SK-N-MC (cell line): ENCODE results near the gene PLA2G15.
"Not testable (repeated sequence)": the region's sequence is repeated elsewhere in the genome, so short reads cannot be mapped to it uniquely, and the experiment has no call there.

Experiments used
- DNase-seq: peaks from one replicate; pipeline ENCODE4 v3.0.0-alpha.2; 2011; ENCODE audit warnings: low read depth, low spot score
- H3K27ac ChIP-seq: fragments of 200-600 bp; sonication (generic); 2 replicates; pipeline ENCODE4 v1.5.1; 2016; ENCODE audit warnings: mixed run types
- H3K36me3 ChIP-seq: fragments of 200-600 bp; sonication (generic); 2 replicates; pipeline ENCODE4 v1.6.1; 2017; ENCODE audit warnings: antibody characterized with exemption, low read length, mixed read lengths; ENCODE audit not compliant: insufficient read depth
- H3K4me3 ChIP-seq: fragments of 200-600 bp; sonication (generic); 2 replicates; pipeline ENCODE4 v1.5.1; 2016
- H3K9ac ChIP-seq: fragments of 200-600 bp; sonication (generic); 2 replicates; pipeline ENCODE4 v1.8.0; 2017; ENCODE audit warnings: mixed run types, mixed read lengths; ENCODE audit not compliant: insufficient read length
- H3K9me3 ChIP-seq: fragments of 200-600 bp; sonication (generic); 2 replicates; pipeline ENCODE4 v1.6.1; 2017; ENCODE audit warnings: low read depth, mild to moderate bottlenecking, antibody characterized with exemption, low read length, moderate library complexity, mixed read lengths
- EZH2 ChIP-seq: fragments of 200-600 bp; sonication (generic); IDR thresholded peaks from one replicate; pipeline ENCODE4 v1.6.1; 2017; ENCODE audit warnings: antibody characterized with exemption
- FOXP2 ChIP-seq: optimal IDR thresholded peaks from 2 replicates; pipeline ENCODE3; 2011; ENCODE audit warnings: mild to moderate bottlenecking, moderate library complexity; ENCODE audit not compliant: insufficient read depth; ENCODE audit errors: extremely low read length, control extremely low read depth
- POLR2AphosphoS5 ChIP-seq: IDR thresholded peaks from 2 replicates; pipeline ENCODE4 v1.6.1; 2012; ENCODE audit warnings: mild to moderate bottlenecking, low read depth, low read length, borderline replicate concordance

The PLA2G15 gene

GRCh38 chr16:68286153-68287074 lies 41.2 kb downstream of the PLA2G15 start:
- no peaks in the 10 kb centered on the region for H3K9me3 ChIP-seq
- TF ChIP-seq EZH2 (no peak), POLR2AphosphoS5 (no peak), FOXP2 (no peak)
- no peaks in the 10 kb centered on the region; the same call in 1 of the 2 replicates for H3K36me3 ChIP-seq
- DNase-seq: no peak
- H3K4me3 ChIP-seq: no peak overlapping the region
- no peak overlapping the region for H3K27ac ChIP-seq
- H3K9ac ChIP-seq: no peak overlapping the region

- H3K27ac ChIP-seq: no peak overlapping the region
- H3K4me3 ChIP-seq: no peak overlapping the region
- no peaks in the 10 kb centered on the region for H3K9me3 ChIP-seq
- DNase-seq: no peak
- H3K36me3 ChIP-seq: no peaks in the 10 kb centered on the region; the same call in 1 of the 2 replicates
- H3K9ac ChIP-seq: no peak overlapping the region
- TF ChIP-seq POLR2AphosphoS5: no peak
- no peak for TF ChIP-seq FOXP2
- TF ChIP-seq EZH2: no peak
Measured at GRCh38 chr16:68287276-68288251, 42.4 kb downstream of the PLA2G15 start.

GRCh38 chr16:68288252-68288650 lies 43.1 kb downstream of the PLA2G15 start:
- Histone ChIP-seq H3K9me3 (no peaks in the 10 kb centered on the region), H3K4me3 (no peak overlapping the region), H3K36me3 (no peaks in the 10 kb centered on the region; the same call in 1 of the 2 replicates), H3K9ac (no peak overlapping the region), H3K27ac (no peak overlapping the region)
- no peak for DNase-seq
- TF ChIP-seq FOXP2 (no peak), EZH2 (no peak), POLR2AphosphoS5 (no peak)

- DNase-seq, H3K36me3 ChIP-seq, H3K9me3 ChIP-seq, H3K27ac ChIP-seq, H3K9ac ChIP-seq, H3K4me3 ChIP-seq: not testable (repeated sequence)
Measured at GRCh38 chr16:68288796-68289195, 43.6 kb downstream of the PLA2G15 start.

GRCh38 chr16:68289202-68289601 lies 44.0 kb downstream of the PLA2G15 start:
- H3K9ac ChIP-seq: no peak overlapping the region
- no peak for DNase-seq
- H3K9me3 ChIP-seq: no peaks in the 10 kb centered on the region
- no peak overlapping the region for H3K4me3 ChIP-seq
- no peaks in the 10 kb centered on the region; the same call in 1 of the 2 replicates for H3K36me3 ChIP-seq
- no peak overlapping the region for H3K27ac ChIP-seq
- no peak for TF ChIP-seq EZH2

- TF ChIP-seq FOXP2 (no peak), EZH2 (no peak), POLR2AphosphoS5 (no peak)
- H3K9ac ChIP-seq: no peak overlapping the region
- no peaks in the 10 kb centered on the region; the same call in 1 of the 2 replicates for H3K36me3 ChIP-seq
- no peak for DNase-seq
- no peaks in the 10 kb centered on the region for H3K9me3 ChIP-seq
- H3K27ac ChIP-seq: no peak overlapping the region
- no peak overlapping the region for H3K4me3 ChIP-seq
Measured at GRCh38 chr16:68289621-68290329, 44.6 kb downstream of the PLA2G15 start.

- no peak for DNase-seq
- Histone ChIP-seq H3K27ac (no peak overlapping the region), H3K9me3 (no peaks in the 10 kb centered on the region), H3K4me3 (no peak overlapping the region), H3K36me3 (no peaks in the 10 kb centered on the region; the same call in 1 of the 2 replicates), H3K9ac (no peak overlapping the region)
- no peak for TF ChIP-seq FOXP2
- TF ChIP-seq EZH2: no peak
- TF ChIP-seq POLR2AphosphoS5: no peak
Measured at GRCh38 chr16:68290450-68290849, 45.3 kb downstream of the PLA2G15 start.

GRCh38 chr16:68291227-68291626 lies 46.1 kb downstream of the PLA2G15 start:
- DNase-seq: no peak
- Histone ChIP-seq H3K36me3 (no peaks in the 10 kb centered on the region; the same call in 1 of the 2 replicates), H3K4me3 (no peak overlapping the region), H3K9ac (no peak overlapping the region), H3K27ac (no peak overlapping the region), H3K9me3 (no peaks in the 10 kb centered on the region)
- TF ChIP-seq POLR2AphosphoS5: no peak
